ENCODE data around the gene PCDHB14.
"Not testable (repeated sequence)": the region's sequence is repeated elsewhere in the genome, so short reads cannot be mapped to it uniquely, and the experiment has no call there.

The PCDHB14 gene

GRCh38 chr5:141210281-141210680, 12.9 kb upstream of the PCDHB14 start:
- in situ Hi-C loops (cut with MboI; ENCODE audit: low sequenced_read_pairs) = not testable (repeated sequence)

- in situ Hi-C loops (cut with MboI; ENCODE audit: low sequenced_read_pairs) = not testable (repeated sequence)
Measured at GRCh38 chr5:141210849-141211248, 12.3 kb upstream of the PCDHB14 start.

- in situ Hi-C loops (cut with MboI; ENCODE audit: low sequenced_read_pairs) = not testable (repeated sequence)
Measured at GRCh38 chr5:141213656-141214339, 9.3 kb upstream of the PCDHB14 start, which contains the start of gene PCDHB13. TSS of gene PCDHB13 (plus strand) at chr5:141213919. CDS start at chr5:141214124, 205 bp downstream.

- in situ Hi-C loops (cut with MboI; ENCODE audit: low sequenced_read_pairs) = not testable (repeated sequence)
Measured at GRCh38 chr5:141214583-141214982, 8.6 kb upstream of the PCDHB14 start.

- in situ Hi-C loops (cut with MboI; ENCODE audit: low sequenced_read_pairs) = not testable (repeated sequence)
Measured at GRCh38 chr5:141215504-141215903, 7.6 kb upstream of the PCDHB14 start.

- in situ Hi-C loops (cut with MboI; ENCODE audit: low sequenced_read_pairs) = not testable (repeated sequence)
Measured at GRCh38 chr5:141216035-141216434, 7.1 kb upstream of the PCDHB14 start.

GRCh38 chr5:141224844-141225243, 1.7 kb downstream of the PCDHB14 start:
- in situ Hi-C loops (cut with MboI; ENCODE audit: low sequenced_read_pairs) = not testable (repeated sequence)

GRCh38 chr5:141225421-141225820, 2.3 kb downstream of the PCDHB14 start:
- in situ Hi-C loops (cut with MboI; ENCODE audit: low sequenced_read_pairs) = not testable (repeated sequence)

GRCh38 chr5:141234109-141234667, 11.0 kb downstream of the PCDHB14 start:
- in situ Hi-C loops (cut with MboI; ENCODE audit: low sequenced_read_pairs) = no loop called here

GRCh38 chr5:141235922-141236321, 12.8 kb downstream of the PCDHB14 start:
- in situ Hi-C loops (cut with MboI; ENCODE audit: low sequenced_read_pairs) = not testable (repeated sequence)

- in situ Hi-C loops (cut with MboI; ENCODE audit: low sequenced_read_pairs) = no loop called here
Measured at GRCh38 chr5:141236516-141237313, 13.6 kb downstream of the PCDHB14 start.

- in situ Hi-C loops (cut with MboI; ENCODE audit: low sequenced_read_pairs) = no loop called here
Measured at GRCh38 chr5:141241496-141241895, 18.4 kb downstream of the PCDHB14 start.

GRCh38 chr5:141245250-141245717, 22.1 kb downstream of the PCDHB14 start, which contains the start of gene PCDHB15:
TSS of gene PCDHB15 (plus strand) at chr5:141245395. CDS start at chr5:141245579, 184 bp downstream.
- in situ Hi-C loops (cut with MboI; ENCODE audit: low sequenced_read_pairs) = no loop called here

- in situ Hi-C loops (cut with MboI; ENCODE audit: low sequenced_read_pairs) = not testable (repeated sequence)
Measured at GRCh38 chr5:141246971-141247370, 23.8 kb downstream of the PCDHB14 start.

GRCh38 chr5:141247434-141247833, 24.3 kb downstream of the PCDHB14 start:
- in situ Hi-C loops (cut with MboI; ENCODE audit: low sequenced_read_pairs) = not testable (repeated sequence)

GRCh38 chr5:141250576-141250975, 27.4 kb downstream of the PCDHB14 start:
- in situ Hi-C loops (cut with MboI; ENCODE audit: low sequenced_read_pairs) = no loop called here

GRCh38 chr5:141258464-141258863, 35.3 kb downstream of the PCDHB14 start:
- in situ Hi-C loops (cut with MboI; ENCODE audit: low sequenced_read_pairs) = no loop called here

GRCh38 chr5:141258948-141259347, 35.8 kb downstream of the PCDHB14 start:
- in situ Hi-C loops (cut with MboI; ENCODE audit: low sequenced_read_pairs) = no loop called here

- in situ Hi-C loops (cut with MboI; ENCODE audit: low sequenced_read_pairs) = no loop called here
Measured at GRCh38 chr5:141260458-141261237, 37.5 kb downstream of the PCDHB14 start.

GRCh38 chr5:141261238-141261546, 38.0 kb downstream of the PCDHB14 start:
- in situ Hi-C loops (cut with MboI; ENCODE audit: low sequenced_read_pairs) = no loop called here

GRCh38 chr5:141269195-141269594, 46.1 kb downstream of the PCDHB14 start:
- in situ Hi-C loops (cut with MboI; ENCODE audit: low sequenced_read_pairs) = no loop called here

Measured in hTERT RPE-1 (cell line).